ENCODE results near the gene LRRC28.

LRRC28 gene

GRCh38 chr15:99409560-99409959 is 158.3 kb downstream of the LRRC28 start:
- no peak for TF ChIP-seq CTCF (IDR thresholded peaks at IDR 0.05; ENCODE audit: insufficient read depth, low read depth, low read length, missing control alignments)
- DNase-seq (ENCODE audit: low read depth): no peak
- no peak overlapping the region for H3K4me3 ChIP-seq (ENCODE audit: low read length)

GRCh38 chr15:99410477-99410876 is 159.2 kb downstream of the LRRC28 start:
- no peak for DNase-seq (ENCODE audit: low read depth)
- no peak overlapping the region for H3K4me3 ChIP-seq (ENCODE audit: low read length)

GRCh38 chr15:99411234-99411633 is 160.0 kb downstream of the LRRC28 start:
- H3K4me3 ChIP-seq (ENCODE audit: low read length): no peak overlapping the region
- no peak for DNase-seq (ENCODE audit: low read depth)
- TF ChIP-seq CTCF (IDR thresholded peaks at IDR 0.05; ENCODE audit: insufficient read depth, low read depth, low read length, missing control alignments): no peak

More at GRCh38 chr15:99410477-99410876, 159.2 kb downstream of the LRRC28 start:
- TF ChIP-seq CTCF (IDR thresholded peaks at IDR 0.05; ENCODE audit: insufficient read depth, low read depth, low read length, missing control alignments): no peak

GRCh38 chr15:99412082-99412481 is 160.8 kb downstream of the LRRC28 start:
- DNase-seq (ENCODE audit: low read depth): no peak
- H3K4me3 ChIP-seq (ENCODE audit: low read length): no peak overlapping the region
- TF ChIP-seq CTCF (IDR thresholded peaks at IDR 0.05; ENCODE audit: insufficient read depth, low read depth, low read length, missing control alignments): no peak

- no peak overlapping the region for H3K4me3 ChIP-seq (ENCODE audit: low read length)
- no peak for TF ChIP-seq CTCF (IDR thresholded peaks at IDR 0.05; ENCODE audit: insufficient read depth, low read depth, low read length, missing control alignments)
- no peak for DNase-seq (ENCODE audit: low read depth)
These were observed 161.3 kb downstream of the LRRC28 start for GRCh38 chr15:99412626-99413025.

GRCh38 chr15:99413955-99414754 is 162.9 kb downstream of the LRRC28 start:
- no peak for TF ChIP-seq CTCF (IDR thresholded peaks at IDR 0.05; ENCODE audit: insufficient read depth, low read depth, low read length, missing control alignments)
- no peak for DNase-seq (ENCODE audit: low read depth)
- no peak overlapping the region for H3K4me3 ChIP-seq (ENCODE audit: low read length)

All from epithelial cell of esophagus (primary cell).